GM19467 (cell line): Measurements from ENCODE around the gene NAB1.
A peak's percentile ranks its signal among the peaks of the same experiment; 100 is the strongest.

ENCODE experiments used
- ATAC-seq: cut with Tn5 transposase; IDR thresholded peaks from one replicate; pipeline ENCODE4 v1.9.1; 2021; ENCODE audit warnings: mild to moderate bottlenecking, moderate library complexity; ENCODE audit not compliant: unreplicated experiment

NAB1 gene

GRCh38 chr2:190637281-190637734, 11.6 kb upstream of the NAB1 start:
- no peak for ATAC-seq

GRCh38 chr2:190637903-190638618, 10.8 kb upstream of the NAB1 start:
- no peak for ATAC-seq

- no peak for ATAC-seq
Measured at GRCh38 chr2:190640117-190640516, 8.8 kb upstream of the NAB1 start.

GRCh38 chr2:190641469-190641868, 7.4 kb upstream of the NAB1 start:
- no peak for ATAC-seq

GRCh38 chr2:190646780-190647522, 1.9 kb upstream of the NAB1 start:
- ATAC-seq = no peak

- ATAC-seq = peak; percentile 70
Measured at GRCh38 chr2:190648289-190649034, 421 bp upstream of the NAB1 start.

GRCh38 chr2:190649798-190650390, 1.0 kb downstream of the NAB1 start:
- no peak for ATAC-seq

GRCh38 chr2:190651413-190651812, 2.5 kb downstream of the NAB1 start:
- ATAC-seq = no peak

- ATAC-seq = no peak
Measured at GRCh38 chr2:190653231-190653630, 4.3 kb downstream of the NAB1 start.

- ATAC-seq = no peak
Measured at GRCh38 chr2:190653931-190654330, 5.0 kb downstream of the NAB1 start.

GRCh38 chr2:190655113-190655512, 6.2 kb downstream of the NAB1 start:
- no peak for ATAC-seq

GRCh38 chr2:190655570-190655969, 6.7 kb downstream of the NAB1 start:
- ATAC-seq = no peak

GRCh38 chr2:190656301-190656700, 7.4 kb downstream of the NAB1 start:
- ATAC-seq = no peak

- ATAC-seq = no peak
Measured at GRCh38 chr2:190657474-190658255, 8.8 kb downstream of the NAB1 start.

GRCh38 chr2:190659553-190659952, 10.7 kb downstream of the NAB1 start:
- ATAC-seq = no peak

GRCh38 chr2:190662754-190663153, 13.9 kb downstream of the NAB1 start:
- ATAC-seq = no peak

GRCh38 chr2:190663348-190663747, 14.5 kb downstream of the NAB1 start:
- ATAC-seq = no peak

- no peak for ATAC-seq
Measured at GRCh38 chr2:190663839-190664238, 15.0 kb downstream of the NAB1 start.

- no peak for ATAC-seq
Measured at GRCh38 chr2:190664240-190664639, 15.4 kb downstream of the NAB1 start.

- ATAC-seq = no peak
Measured at GRCh38 chr2:190666895-190667294, 18.0 kb downstream of the NAB1 start.
